HG02763 (cell line): ENCODE measurements around the gene SP3.

ENCODE experiments used
- ATAC-seq: cut with Tn5 transposase; IDR thresholded peaks from one replicate; pipeline ENCODE4 v1.9.1; 2021; ENCODE audit warnings: mild to moderate bottlenecking, moderate library complexity; ENCODE audit not compliant: unreplicated experiment

The SP3 gene

DNA sequence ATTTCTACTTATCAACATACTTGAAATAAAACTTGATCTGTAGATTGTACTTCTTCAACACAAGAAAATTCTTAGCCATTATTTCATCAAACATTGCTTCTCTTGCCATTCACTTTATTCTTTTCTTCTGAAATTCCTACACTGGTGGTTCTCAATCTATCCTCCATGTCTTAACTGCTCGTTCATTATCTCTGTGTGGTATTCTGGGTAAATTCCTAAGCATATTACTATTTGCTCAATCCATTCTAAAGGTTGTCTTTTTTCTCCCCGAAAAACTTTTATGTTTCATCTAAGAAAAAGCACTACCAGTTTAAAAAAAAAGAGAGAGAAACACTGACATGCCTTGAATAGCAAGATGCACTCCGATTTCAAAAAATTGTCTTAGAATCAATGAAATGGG lies 18.0 kb downstream of the SP3 start:
- ATAC-seq: no peak

DNA sequence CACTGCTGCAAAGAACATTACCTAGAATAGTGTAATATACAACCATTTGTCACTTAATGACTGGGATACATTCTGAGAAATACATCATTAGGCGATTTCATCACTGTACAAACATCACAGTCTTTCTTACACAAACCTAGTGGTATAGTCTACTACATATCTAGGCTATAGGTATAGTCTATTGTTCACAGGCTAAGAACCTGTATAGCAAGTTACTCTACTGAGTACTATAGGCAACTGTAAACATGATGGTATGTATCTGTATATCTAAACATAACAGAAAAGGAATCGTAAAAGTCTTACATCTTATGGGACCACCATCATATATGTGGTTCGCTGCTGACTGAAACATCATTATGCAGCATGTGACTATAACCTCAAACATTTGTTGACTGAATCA lies 21.4 kb downstream of the SP3 start:
- no peak for ATAC-seq

DNA sequence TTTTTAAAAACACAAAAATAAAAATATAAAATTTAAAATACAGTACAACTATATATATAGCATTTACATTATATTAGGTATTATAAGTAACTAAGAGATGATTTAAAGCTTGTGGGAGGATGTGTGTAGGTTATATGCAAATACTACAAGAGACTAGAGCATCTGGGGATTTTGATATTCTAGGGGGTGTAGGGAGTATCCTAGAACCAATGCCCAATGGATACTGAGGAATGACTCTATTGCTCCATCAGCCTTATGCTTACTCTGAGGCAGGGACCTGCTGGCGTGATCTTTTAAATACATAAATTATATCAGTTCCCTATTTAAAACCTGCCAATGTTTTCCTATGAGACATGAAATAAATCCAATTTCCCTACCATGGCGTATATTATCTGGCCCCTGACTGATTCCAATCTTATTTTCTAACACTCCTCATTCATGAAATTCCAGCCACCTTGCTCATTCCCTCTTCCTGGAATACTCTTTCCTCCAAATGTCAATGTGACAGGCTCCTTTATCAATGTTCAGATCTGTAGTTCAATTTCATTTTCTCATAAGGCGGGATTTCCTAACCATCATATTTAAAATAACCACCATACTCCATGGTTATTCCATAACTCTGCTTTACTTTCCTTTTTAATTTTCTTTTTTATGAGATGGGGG lies 22.2 kb downstream of the SP3 start:
- no peak for ATAC-seq

DNA sequence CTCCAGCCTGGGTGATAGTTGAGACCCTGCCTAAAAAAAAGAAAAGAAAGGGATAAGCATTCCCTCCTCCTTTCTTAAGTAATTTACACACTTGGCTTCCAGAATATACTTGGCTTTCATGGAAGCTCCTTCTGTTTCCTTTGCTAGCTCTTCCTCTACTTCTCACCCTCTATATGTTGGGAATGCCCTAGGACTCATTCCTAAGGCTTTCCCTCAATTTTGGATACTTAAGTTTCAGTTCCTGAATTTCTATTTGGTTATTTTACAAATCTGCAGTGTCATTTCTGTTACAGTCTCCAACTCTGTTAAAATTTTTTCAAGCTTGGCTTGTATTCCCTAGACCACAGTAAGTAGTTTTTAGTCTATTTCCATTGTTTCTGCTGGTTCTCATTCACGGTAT lies 23.6 kb downstream of the SP3 start:
- ATAC-seq: no peak

DNA sequence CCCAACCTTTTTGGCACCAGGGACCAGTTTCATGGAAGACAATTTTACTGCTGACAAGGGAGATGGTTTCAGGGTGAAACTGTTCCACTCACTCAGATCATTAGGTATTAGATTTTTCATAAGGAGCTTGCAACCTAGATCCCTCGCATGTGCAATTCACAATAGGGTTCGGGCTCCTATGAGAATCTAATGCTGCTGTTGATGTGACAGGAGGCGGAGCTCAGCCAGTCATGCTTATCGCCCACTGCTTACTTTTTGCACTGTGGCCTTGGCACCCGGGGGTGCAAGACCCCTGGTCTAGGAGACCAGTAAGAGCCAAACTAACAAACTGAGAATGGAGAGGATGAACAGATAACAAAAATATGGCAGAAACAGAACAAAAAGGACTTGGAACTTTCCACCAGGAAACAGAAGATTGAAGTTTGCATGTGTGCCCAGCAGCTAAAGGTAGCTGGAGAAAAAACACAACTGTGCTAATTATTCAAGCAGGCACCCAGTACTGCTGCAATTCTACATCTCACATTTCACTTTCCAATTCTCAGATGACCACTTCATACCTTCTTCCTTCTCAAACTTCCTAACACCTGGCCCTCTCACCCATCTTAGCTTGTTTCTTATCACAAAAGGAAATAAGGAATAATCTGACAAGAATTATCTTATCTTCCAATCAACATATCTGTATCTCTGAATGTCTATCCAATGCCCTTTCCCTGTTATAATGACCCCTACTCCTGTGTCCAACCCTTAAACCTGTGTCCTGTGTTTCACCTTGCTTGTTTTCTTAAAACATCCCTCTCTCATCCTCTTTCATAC lies 24.8 kb downstream of the SP3 start:
- no peak for ATAC-seq

DNA sequence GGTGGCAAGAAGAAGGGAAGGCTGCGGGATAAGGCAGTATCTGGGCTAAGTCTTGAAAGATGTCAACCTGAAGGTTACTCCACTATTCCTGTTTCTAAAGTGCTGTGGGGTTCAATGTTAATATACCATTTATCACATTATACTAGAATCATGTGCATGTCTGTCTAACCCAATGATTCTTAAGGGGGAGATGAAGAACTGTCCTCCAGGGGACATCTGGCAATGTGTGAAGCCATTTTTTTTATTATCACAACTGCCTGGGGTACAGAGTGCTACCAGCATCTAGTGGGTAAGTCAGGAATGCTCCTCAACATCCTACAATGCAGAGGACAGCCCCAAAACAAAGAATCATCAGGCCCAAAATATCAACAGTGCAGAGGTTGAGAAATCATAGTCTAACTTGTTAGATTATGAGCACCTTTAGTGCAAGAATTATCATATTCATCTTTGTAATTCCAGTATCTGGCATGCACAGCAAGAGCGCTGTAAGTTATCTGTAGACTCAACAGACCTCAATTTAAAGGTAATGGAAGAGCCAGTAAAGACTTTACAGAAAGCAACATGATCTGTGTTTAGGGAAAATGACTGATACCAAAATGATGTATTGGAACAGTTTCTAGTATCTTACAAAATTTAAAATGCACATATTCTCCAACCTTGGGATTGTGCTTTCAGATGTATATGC lies 26.3 kb downstream of the SP3 start:
- ATAC-seq: no peak

DNA sequence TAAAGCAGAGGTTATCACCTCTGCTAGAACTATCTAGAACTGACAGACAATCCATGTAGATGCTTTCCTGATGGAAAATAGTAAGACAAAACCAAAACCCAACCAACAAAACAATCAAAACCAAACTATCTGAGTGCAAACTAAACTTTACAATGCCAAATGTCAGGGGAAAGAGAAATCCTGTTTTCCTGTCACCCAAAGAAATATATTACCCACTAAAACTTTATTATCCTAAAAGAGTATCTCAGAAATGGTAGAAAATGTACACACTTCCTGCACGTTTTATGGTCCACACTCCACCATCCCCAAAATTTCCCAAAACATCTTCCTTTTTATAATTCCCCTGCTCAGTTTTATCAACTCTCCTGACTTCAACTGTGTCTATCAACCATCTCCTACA lies 29.9 kb downstream of the SP3 start:
- ATAC-seq: no peak

DNA sequence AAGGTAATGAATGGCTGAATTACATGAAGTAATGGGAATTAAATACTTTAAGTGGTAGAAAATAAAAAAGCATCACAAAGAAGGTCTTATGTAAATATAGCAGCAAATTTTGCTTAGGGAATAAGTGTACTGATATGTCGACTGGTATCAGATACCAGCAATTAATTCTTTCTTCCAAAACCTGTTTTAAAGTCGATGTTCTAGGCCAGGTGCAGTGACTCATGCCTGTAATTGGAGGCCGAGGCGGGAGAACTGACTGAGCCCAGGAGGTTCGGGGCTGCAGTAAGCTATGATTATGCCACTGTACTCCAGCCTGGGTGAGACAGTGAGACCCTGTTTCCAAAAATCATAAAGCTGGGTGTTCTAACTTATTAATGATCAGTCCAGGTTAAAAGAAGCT lies 30.3 kb downstream of the SP3 start:
- no peak for ATAC-seq

DNA sequence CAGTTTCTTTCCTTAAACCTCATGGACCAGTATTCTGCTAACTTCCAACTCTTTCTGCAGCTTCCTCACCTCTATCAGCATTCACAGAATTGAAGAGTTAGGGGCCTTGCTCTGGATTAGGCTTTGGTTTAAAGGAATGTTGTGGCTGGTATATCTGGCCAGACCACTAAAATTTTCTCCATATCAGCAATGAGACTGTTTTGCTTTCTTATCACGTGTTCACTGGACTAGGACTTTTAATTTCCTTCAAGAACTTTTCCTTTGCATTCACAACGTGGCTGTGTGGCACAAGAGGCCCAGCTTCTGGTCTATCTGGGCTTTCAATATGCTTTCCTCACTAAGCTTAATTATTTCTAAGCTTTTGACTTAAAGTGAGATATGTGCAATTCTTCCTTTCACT lies 33.4 kb downstream of the SP3 start:
- ATAC-seq: no peak

DNA sequence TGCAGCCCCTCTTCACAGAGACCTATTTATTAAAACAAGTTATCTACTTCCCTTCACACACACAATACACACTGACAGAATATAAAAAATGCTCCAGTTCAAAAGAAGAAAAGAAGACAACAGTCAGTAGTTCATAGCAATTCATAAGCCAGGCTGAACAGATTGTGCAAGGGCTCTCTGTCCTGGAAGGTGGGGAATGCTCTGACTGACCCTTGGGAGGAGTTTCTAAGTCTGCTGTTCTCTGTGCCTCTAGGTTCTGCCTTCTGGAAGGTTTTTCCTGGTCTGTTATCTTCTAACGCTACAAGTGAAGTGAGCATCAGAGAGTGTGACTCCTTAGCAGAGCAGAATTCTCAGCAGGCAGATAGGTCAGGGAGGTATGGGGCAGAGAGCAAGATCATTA lies 35.7 kb downstream of the SP3 start:
- ATAC-seq: no peak

DNA sequence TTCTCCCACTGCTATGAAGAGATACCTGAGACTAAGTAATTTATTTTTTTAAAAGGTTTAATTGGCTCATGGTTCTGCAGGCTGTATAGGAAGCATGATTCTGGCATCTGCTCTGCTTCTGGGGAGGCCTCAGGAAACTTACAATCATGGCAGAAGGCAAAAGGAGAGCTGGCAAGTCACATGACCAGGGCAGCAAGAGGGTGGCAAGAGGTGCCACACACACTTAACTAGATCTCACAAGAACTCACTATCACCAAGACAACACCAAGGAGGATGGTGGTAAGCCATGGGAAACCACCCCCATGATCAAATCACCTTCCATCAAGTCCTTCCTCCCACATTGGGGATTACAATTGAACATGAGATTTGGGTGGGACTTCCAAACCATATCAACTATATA lies 38.3 kb downstream of the SP3 start:
- ATAC-seq: no peak

DNA sequence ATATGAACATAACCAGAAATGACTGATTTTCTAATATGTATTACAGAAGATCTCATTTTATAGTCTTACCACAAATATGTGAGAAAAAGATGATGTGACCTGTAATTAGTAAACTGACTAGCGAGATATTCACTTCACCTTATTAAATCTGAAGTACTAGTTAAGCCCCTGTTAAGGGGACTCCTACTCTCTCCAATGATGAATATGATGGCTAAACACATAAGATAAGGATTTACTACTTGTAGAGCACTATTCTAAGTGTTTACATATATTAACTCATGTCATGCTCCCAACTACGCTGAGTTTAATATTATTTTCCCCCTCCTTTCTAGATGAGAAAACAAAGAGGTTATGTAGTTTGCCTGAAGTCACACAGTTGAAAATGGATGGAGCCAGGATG lies 40.9 kb downstream of the SP3 start:
- ATAC-seq: no peak

DNA sequence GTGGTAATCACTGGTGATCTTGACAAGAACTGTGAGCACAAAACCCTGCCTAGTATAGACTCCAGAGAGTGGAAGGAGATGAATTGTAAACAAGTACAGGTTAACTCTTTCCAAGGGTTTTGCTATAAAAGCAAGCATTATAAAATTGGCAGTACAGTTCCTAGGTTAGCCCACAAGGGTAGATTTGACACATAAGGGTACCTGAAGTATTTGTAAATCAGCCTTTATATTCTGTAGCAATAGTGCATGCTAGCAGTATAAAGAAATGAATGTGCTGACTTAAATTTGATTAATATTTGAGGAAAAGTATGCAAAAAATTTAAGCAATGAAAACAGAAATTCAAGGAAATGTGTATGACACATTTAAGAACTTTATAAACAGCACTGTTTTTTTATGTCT lies 42.4 kb downstream of the SP3 start:
- ATAC-seq: no peak

DNA sequence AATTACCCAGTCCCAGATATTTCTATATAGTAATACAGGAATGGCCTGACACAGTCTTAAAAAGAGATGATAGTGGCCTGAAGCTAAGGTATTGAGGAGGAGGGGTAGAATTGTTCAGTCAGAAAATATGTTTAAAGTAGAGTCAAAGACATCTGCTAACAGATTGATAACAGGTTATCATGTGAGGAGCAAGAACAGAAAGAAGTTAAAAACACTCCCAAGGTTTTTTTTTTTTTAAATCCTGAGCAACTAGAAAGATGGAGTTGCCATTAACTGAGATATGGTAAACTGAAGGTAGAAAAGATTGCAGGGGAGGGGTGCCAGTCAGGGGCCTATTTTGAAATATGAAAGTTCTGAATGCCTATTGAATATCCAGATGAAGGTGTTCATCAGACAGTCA lies 43.1 kb downstream of the SP3 start:
- ATAC-seq: no peak

DNA sequence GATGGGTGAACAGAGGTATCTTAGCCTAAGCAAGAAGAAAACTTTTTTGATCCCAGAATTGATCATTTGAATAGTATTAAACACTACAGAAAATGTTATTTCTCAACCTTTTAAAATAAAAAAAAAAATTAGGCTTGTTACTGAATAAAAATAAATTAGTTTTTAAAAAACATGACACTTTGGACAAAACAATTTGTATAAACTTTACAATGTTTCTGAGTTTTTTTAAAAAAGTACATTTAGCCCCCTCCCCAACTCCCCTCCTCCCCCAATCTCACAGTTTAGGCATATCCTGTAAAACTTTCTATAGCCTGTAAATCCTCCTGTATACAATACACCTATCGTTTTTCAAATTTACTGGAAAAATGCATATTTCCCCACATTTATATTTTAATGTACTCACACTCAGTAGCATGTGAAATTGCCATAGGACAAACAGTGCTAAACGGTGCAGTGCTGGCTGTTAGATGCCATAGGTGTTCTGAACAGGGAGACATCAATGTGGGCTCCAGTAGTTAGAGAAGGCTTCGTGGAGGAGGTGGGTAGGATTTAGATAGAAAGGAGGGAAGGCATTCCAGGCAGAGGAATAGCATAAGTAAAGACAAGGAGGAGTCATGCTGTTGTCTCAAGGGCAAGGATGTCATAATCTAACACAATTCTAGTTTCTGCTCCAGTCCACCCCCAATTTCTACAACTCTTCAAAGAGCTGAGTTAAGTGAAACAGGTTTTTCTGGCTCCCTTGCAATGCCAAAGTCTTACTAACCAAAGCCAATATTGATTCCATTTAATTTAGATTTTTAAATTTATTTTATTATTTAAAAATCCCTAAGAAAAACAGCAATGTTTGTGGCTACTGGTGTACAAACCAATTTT lies 50.9 kb downstream of the SP3 start:
- no peak for ATAC-seq

DNA sequence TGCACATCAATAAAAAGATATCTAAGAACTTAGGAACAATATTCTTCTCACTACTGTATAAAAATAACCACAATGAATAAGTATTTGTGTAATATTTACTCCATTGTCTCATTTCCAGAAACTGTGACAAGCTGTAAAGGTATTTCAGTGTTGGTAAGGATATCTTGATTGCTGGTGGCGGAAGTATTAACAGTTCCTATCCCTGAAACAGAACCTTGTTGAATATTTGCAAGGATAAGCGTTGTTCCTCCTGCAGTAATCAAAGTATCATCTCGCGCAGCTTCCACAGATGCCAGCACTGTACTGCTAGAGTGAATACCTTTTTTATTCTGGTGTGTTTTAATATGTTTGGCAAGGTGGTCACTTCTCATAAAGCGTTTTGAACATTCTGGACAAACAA lies 55.3 kb downstream of the SP3 start:
- ATAC-seq: no peak

DNA sequence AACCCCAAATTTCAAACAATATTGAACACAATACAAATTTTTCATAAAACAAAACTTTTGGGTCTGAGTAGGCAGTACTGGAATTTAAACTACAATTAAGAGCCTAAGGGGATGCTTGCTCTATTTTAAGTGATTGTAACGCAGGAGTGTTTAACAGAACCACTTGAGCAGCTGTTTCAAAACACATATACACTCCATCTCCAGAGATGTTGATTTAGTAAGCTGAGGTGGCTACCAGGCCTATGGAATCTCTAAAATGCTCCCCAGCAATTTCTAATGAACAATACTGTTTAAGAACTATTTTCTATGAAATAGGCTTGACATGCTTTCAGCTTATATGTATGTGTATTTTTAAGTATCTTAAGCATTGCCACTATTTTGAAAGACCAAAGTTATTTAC lies 58.5 kb downstream of the SP3 start:
- ATAC-seq: no peak

DNA sequence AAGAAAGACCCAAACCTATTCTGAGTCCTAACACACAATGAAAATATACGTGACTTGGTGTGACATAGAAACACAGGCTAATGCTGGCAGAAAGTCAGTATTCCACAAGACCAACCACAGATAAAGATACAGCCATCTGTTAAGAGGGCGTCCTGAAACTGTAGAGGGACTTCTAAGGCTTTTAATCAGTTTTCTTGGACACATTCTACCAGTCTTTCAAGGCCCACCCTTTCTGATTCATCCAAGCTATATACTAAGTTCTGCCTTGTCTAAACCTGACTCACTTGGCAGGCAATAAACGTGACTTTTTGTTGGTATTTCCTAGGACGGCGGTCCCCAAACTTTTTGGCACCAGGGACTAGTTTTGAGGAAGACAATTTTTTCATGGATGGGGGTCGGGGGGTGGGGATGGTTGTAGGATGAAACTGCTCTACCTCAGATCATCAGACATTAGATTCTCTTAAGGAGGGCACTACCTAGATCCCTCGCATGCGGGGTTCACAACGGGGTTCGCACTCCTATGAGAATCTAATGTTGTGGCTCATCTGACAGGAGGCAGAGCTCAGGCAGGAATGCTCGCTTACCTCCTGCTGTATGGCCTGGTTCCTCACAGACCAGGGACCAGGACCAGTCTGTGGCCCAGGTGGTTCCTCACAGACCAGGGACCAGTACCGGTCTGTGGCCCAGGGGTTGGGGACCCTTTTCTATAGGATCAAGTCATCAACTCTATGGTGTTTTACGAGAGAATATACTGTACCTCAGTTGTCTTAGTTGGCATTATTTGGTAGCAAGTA lies 61.4 kb downstream of the SP3 start:
- ATAC-seq: no peak

DNA sequence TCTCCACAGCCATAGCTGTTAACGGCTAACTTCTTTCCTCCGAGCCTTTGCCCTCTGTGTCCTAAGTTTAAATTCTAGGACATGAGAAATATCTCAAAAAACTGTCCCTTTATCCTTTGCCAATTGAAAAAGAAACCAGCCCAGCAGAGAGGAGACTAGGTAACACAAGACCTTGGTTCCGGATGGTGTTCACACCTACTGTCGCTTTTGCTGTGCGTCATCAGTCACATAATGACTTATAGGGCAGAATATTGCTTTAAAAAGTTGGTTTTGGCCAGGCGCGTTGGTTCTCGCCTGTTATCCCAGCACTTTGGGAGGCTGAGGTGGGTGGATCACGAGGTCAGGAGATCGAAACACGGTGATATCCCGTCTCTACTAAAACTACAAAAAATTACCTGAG lies 66.2 kb downstream of the SP3 start:
- ATAC-seq: no peak

DNA sequence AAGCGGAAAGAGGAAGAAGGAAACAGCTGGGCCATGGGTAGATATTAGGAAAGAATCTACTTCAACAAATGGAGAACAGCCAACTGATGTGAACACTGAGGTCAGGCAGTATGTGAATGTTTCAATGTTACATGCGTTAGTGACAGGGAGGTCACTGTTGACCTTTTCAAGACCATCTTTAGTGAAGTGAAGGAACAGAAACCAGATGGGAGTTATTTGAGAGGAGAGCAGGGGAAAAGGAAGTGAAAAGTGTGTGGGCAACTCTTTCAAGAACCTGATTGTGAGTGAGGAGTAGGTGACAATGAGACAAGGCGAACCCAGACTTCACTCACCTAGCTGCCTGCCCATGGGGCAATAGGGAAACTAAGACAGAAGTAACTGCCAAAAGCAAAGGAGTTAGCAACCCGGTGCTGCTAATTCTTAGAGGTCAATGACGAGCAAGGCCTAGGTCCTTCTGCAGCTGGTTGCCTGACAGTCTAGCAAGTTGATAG lies 67.0 kb downstream of the SP3 start:
- ATAC-seq: peak; percentile 95
